ENCODE results near the gene SFRP5.

SFRP5 gene

GRCh38 chr10:97759946-97760345 is 11.9 kb downstream of the SFRP5 start:
- TF ChIP-seq CTCF (IDR thresholded peaks at IDR 0.05), result no peak
- no peak for TF ChIP-seq ZFX (IDR thresholded peaks at IDR 0.05; ENCODE audit: borderline replicate concordance)
- H3K27ac ChIP-seq, result no peak overlapping the region

- peak; percentile 96 for TF ChIP-seq CTCF (IDR thresholded peaks at IDR 0.05)
- no peak for TF ChIP-seq ZFX (IDR thresholded peaks at IDR 0.05; ENCODE audit: borderline replicate concordance)
- H3K27ac ChIP-seq, result no peak overlapping the region
Measured at GRCh38 chr10:97759158-97759887, 12.5 kb downstream of the SFRP5 start.

GRCh38 chr10:97757471-97757870 is 14.3 kb downstream of the SFRP5 start:
- H3K27ac ChIP-seq, result no peak overlapping the region
- TF ChIP-seq ZFX (IDR thresholded peaks at IDR 0.05; ENCODE audit: borderline replicate concordance) (no peak), CTCF (IDR thresholded peaks at IDR 0.05) (no peak)

GRCh38 chr10:97755718-97756117 is 16.1 kb downstream of the SFRP5 start:
- no peak for TF ChIP-seq ZFX (IDR thresholded peaks at IDR 0.05; ENCODE audit: borderline replicate concordance)
- no peak for TF ChIP-seq CTCF (IDR thresholded peaks at IDR 0.05)
- no peak overlapping the region for H3K27ac ChIP-seq

GRCh38 chr10:97754726-97755125 is 17.1 kb downstream of the SFRP5 start:
- TF ChIP-seq CTCF (IDR thresholded peaks at IDR 0.05) (no peak), ZFX (IDR thresholded peaks at IDR 0.05; ENCODE audit: borderline replicate concordance) (no peak)
- H3K27ac ChIP-seq, result no peak overlapping the region

GRCh38 chr10:97752956-97753355 is 18.8 kb downstream of the SFRP5 start:
- no peak overlapping the region for H3K27ac ChIP-seq
- TF ChIP-seq ZFX (IDR thresholded peaks at IDR 0.05; ENCODE audit: borderline replicate concordance), result no peak
- TF ChIP-seq CTCF (IDR thresholded peaks at IDR 0.05), result no peak

GRCh38 chr10:97748116-97748515 is 23.7 kb downstream of the SFRP5 start:
- H3K27ac ChIP-seq, result no peak overlapping the region
- TF ChIP-seq ZFX (IDR thresholded peaks at IDR 0.05; ENCODE audit: borderline replicate concordance) (no peak), CTCF (IDR thresholded peaks at IDR 0.05) (no peak)

Measured in 22Rv1 (cell line).